PC-9 (cell line): Measurements from ENCODE around the gene SAMSN1. TPM values are rescaled to one million over a fixed set of nuclear protein-coding genes. Genes with fewer than 3 reads are reported as not detected.

Experiments used
- BruUV-seq: library from RNA; stranded (reverse); fragments of 400-500 nt; replicated peaks from 2 replicates; lab custom pipeline; 2021; lab: Mats Ljungman, UMichigan
- CTCF ChIA-PET: fragments of 300-600 bp; sonication (Branson Sonifier 250); formaldehyde crosslinking; loops from one replicate; lab custom pipeline; 2022; ENCODE audit warnings: antibody characterized with exemption; lab: Charles Lee
- POLR2A ChIA-PET: fragments of 300-600 bp; sonication (Branson Sonifier 250); formaldehyde crosslinking; loops from one replicate; lab custom pipeline; 2022; ENCODE audit warnings: antibody characterized with exemption; ENCODE audit not compliant: unreplicated experiment; lab: Charles Lee
- DNase-seq, 2 experiments: peaks; one replicate each; pipeline versions ENCODE4 v3.0.0 to v3.0.0-alpha.2; 2015 to 2022; ENCODE audit warnings: mixed read lengths in 1 of 2
- H2AFZ ChIP-seq: fragments of 200-600 bp; sonication (generic); 2 replicates; pipeline ENCODE4 v1.8.1; 2017; ENCODE audit warnings: antibody characterized with exemption
- H3F3A ChIP-seq: fragments of 200-600 bp; sonication (generic); 2 replicates; pipeline ENCODE4 v1.8.1; 2017; ENCODE audit warnings: antibody characterized with exemption, mild to moderate bottlenecking, low read depth; ENCODE audit not compliant: insufficient read depth
- H3K27ac ChIP-seq: fragments of 200-600 bp; sonication (generic); 2 replicates; pipeline ENCODE4 v1.6.1; 2016; ENCODE audit warnings: mixed run types
- H3K27me3 ChIP-seq: fragments of 200-600 bp; sonication (generic); 2 replicates; pipeline ENCODE4 v1.6.1; 2016; ENCODE audit warnings: low read depth, mixed run types; ENCODE audit not compliant: insufficient read depth
- H3K36me3 ChIP-seq: fragments of 200-600 bp; sonication (generic); 2 replicates; pipeline ENCODE4 v1.6.1; 2016; ENCODE audit warnings: low read depth, mixed run types
- H3K4me1 ChIP-seq: fragments of 200-600 bp; sonication (generic); replicated peaks from 2 replicates; pipeline ENCODE4 v1.6.1; 2016; ENCODE audit warnings: mixed run types; ENCODE audit not compliant: insufficient read depth
- H3K4me2 ChIP-seq: fragments of 200-600 bp; sonication (generic); 2 replicates; pipeline ENCODE4 v1.6.1; 2017; ENCODE audit warnings: mixed run types
- H3K4me3 ChIP-seq: fragments of 200-600 bp; sonication (generic); 2 replicates; pipeline ENCODE4 v1.6.1; 2016; ENCODE audit warnings: mixed run types
- H3K79me2 ChIP-seq: fragments of 200-600 bp; sonication (generic); 2 replicates; pipeline ENCODE4 v1.6.1; 2017; ENCODE audit warnings: low read depth, mixed run types
- H3K9me2 ChIP-seq: fragments of 200-600 bp; sonication (generic); 2 replicates; pipeline ENCODE4 v1.8.1; 2017; ENCODE audit warnings: mild to moderate bottlenecking; ENCODE audit not compliant: insufficient read depth
- H3K9me3 ChIP-seq: fragments of 200-600 bp; sonication (generic); 2 replicates; pipeline ENCODE4 v1.8.1; 2016; ENCODE audit warnings: low read depth; ENCODE audit not compliant: insufficient read depth
- H4K20me1 ChIP-seq: fragments of 200-600 bp; sonication (generic); 2 replicates; pipeline ENCODE4 v1.8.1; 2017; ENCODE audit not compliant: insufficient read depth
- CTCF ChIP-seq: fragments of 200-600 bp; sonication (generic); conservative IDR thresholded peaks from 2 replicates; pipeline ENCODE4 v1.6.1; 2017; ENCODE audit warnings: mixed run types, antibody characterized with exemption, mild to moderate bottlenecking, moderate library complexity
- EZH2 ChIP-seq: fragments of 200-600 bp; sonication (generic); IDR thresholded peaks from 2 replicates; pipeline ENCODE4 v1.8.0; 2017; ENCODE audit warnings: antibody characterized with exemption, low read depth
- intact Hi-C: fragments of 100-400 bp; cut with micrococcal nuclease; formaldehyde crosslinking; loops from one replicate; pipeline ENCODE4 v1.10.0; 2022; ENCODE audit not compliant: unreplicated experiment
- total RNA-seq: library from RNA; stranded (reverse); gene quantifications from 2 replicates; pipeline ENCODE4 v1.2.3, GENCODE V29; 2021

Gene SAMSN1
- total RNA-seq, 1 experiment from 2014 or later: 0.41 TPM

- no peaks in the 10 kb centered on the region for H4K20me1 ChIP-seq
- no TSS peak for BruUV-seq
- H3F3A ChIP-seq: no peaks in the 10 kb centered on the region
- no peaks in the 10 kb centered on the region for H3K27me3 ChIP-seq
- H3K9me3 ChIP-seq: no peaks in the 10 kb centered on the region
- no peak overlapping the region for H2AFZ ChIP-seq
- ChIA-PET CTCF (no interaction called here), POLR2A (no interaction called here)
- TF ChIP-seq EZH2 (no peak), CTCF (no peak)
- intact Hi-C loops: no loop called here
- H3K4me1 ChIP-seq: no peaks in the 10 kb centered on the region
- H3K79me2 ChIP-seq: no peaks in the 10 kb centered on the region
- H3K27ac ChIP-seq: no peak overlapping the region
- H3K36me3 ChIP-seq: no peaks in the 10 kb centered on the region
- no peak for DNase-seq
- no peak overlapping the region for H3K4me2 ChIP-seq
- no peaks in the 10 kb centered on the region for H3K9me2 ChIP-seq
- H3K4me3 ChIP-seq: no peak overlapping the region
Measured at GRCh38 chr21:14488672-14489204, 57.4 kb downstream of the SAMSN1 start.

- Histone ChIP-seq H3K4me2 (no peak overlapping the region), H3K4me3 (no peak overlapping the region), H3K36me3 (no peaks in the 10 kb centered on the region), H3K27me3 (no peaks in the 10 kb centered on the region), H3K4me1 (no peaks in the 10 kb centered on the region), H3K27ac (no peak overlapping the region), H2AFZ (no peak overlapping the region), H3F3A (no peaks in the 10 kb centered on the region), H4K20me1 (no peaks in the 10 kb centered on the region), H3K9me3 (no peaks in the 10 kb centered on the region), H3K9me2 (no peaks in the 10 kb centered on the region), H3K79me2 (no peaks in the 10 kb centered on the region)
- DNase-seq: no peak
- TF ChIP-seq CTCF (no peak), EZH2 (no peak)
- ChIA-PET CTCF (no interaction called here), POLR2A (no interaction called here)
- intact Hi-C loops: no loop called here
- BruUV-seq: no TSS peak
Measured at GRCh38 chr21:14487490-14488432, 58.4 kb downstream of the SAMSN1 start.

- H3K4me2 ChIP-seq: no peak overlapping the region
- H3K4me1 ChIP-seq: no peaks in the 10 kb centered on the region
- no peak overlapping the region for H3K4me3 ChIP-seq
- no peaks in the 10 kb centered on the region for H3K9me3 ChIP-seq
- H2AFZ ChIP-seq: no peak overlapping the region
- H3F3A ChIP-seq: no peaks in the 10 kb centered on the region
- no peaks in the 10 kb centered on the region for H3K9me2 ChIP-seq
- no TSS peak for BruUV-seq
- no peaks in the 10 kb centered on the region for H3K79me2 ChIP-seq
- H3K27me3 ChIP-seq: no peaks in the 10 kb centered on the region
- no peak overlapping the region for H3K27ac ChIP-seq
- no peak for DNase-seq
- intact Hi-C loops: no loop called here
- TF ChIP-seq EZH2 (no peak), CTCF (no peak)
- CTCF ChIA-PET: no interaction called here
- no peaks in the 10 kb centered on the region for H4K20me1 ChIP-seq
- no peaks in the 10 kb centered on the region for H3K36me3 ChIP-seq
- POLR2A ChIA-PET: no interaction called here
Measured at GRCh38 chr21:14486869-14487268, 59.2 kb downstream of the SAMSN1 start.
